ENCODE data around the gene ASB7.

GRCh38 chr15:100653608-100654007 lies 51.2 kb downstream of the ASB7 start:
- TF ChIP-seq POLR2AphosphoS5 (IDR thresholded peaks at IDR 0.05; ENCODE audit: low read depth, low read length), result no peak
- no peak for TF ChIP-seq POLR2A (IDR thresholded peaks at IDR 0.05; ENCODE audit: low read depth, low read length)

Measured in GM12892 (cell line).